Keratinocyte (primary cell): ENCODE results near the gene SH2D4B. TPM values are rescaled to one million over a fixed set of nuclear protein-coding genes. Genes with fewer than 3 reads are reported as not detected.

Experiments used
- DNase-seq: peaks from one replicate; pipeline ENCODE4 v3.0.0-alpha.2; 2011; ENCODE audit warnings: low read depth, missing footprints, low spot score
- FAIRE-seq: peaks from 2 replicates; lab custom pipeline; 2011; peaks lifted over from hg19 to GRCh38; lab: Jason Lieb, UNC
- H2AFZ ChIP-seq: 2 replicates; pipeline ENCODE4 v1.6.0; 2012; ENCODE audit warnings: low read length, control low read depth, inconsistent platforms; ENCODE audit not compliant: control insufficient read depth
- H3K27ac ChIP-seq: 2 replicates; pipeline ENCODE4 v1.5.1; 2011; ENCODE audit warnings: low read length; ENCODE audit not compliant: control insufficient read depth, insufficient read depth
- H3K27me3 ChIP-seq: 3 replicates; pipeline ENCODE4 v1.6.0; 2011; ENCODE audit warnings: low read length; ENCODE audit not compliant: control insufficient read depth, insufficient read depth; ENCODE audit errors: extremely low read depth
- H3K36me3 ChIP-seq, 2 experiments: 2 replicates in 1 of 2; 3 replicates in 1 of 2; pipeline ENCODE4 v1.5.1; 2011; ENCODE audit warnings: low read length in 2 of 2, mild to moderate bottlenecking in 1 of 2; ENCODE audit not compliant: control insufficient read depth in 2 of 2, insufficient read depth in 2 of 2; ENCODE audit errors: extremely low read depth in 1 of 2
- H3K4me1 ChIP-seq: 3 replicates; pipeline ENCODE4 v1.5.1; 2011; ENCODE audit warnings: low read length; ENCODE audit not compliant: control insufficient read depth, insufficient read depth; ENCODE audit errors: extremely low read depth
- H3K4me2 ChIP-seq: 3 replicates; pipeline ENCODE4 v1.6.0; 2011; ENCODE audit warnings: low read depth, low read length; ENCODE audit not compliant: control insufficient read depth, insufficient read depth; ENCODE audit errors: extremely low read depth
- H3K4me3 ChIP-seq, 3 experiments: fragments of 200-600 bp in 1 of 3; sonication (generic) in 1 of 3; 2 replicates in 2 of 3; 3 replicates in 1 of 3; pipeline ENCODE4 v1.5.1; 2011 to 2016; ENCODE audit warnings: low read length in 3 of 3, mild to moderate bottlenecking in 3 of 3, control low read depth in 2 of 3, inconsistent platforms in 1 of 3, low read depth in 1 of 3, mixed read lengths in 1 of 3, mixed run types in 1 of 3, moderate library complexity in 1 of 3; ENCODE audit not compliant: control insufficient read depth in 2 of 3, insufficient read depth in 2 of 3; ENCODE audit errors: extremely low read depth in 1 of 3
- H3K79me2 ChIP-seq: 2 replicates; pipeline ENCODE4 v1.6.0; 2012; ENCODE audit warnings: low read length; ENCODE audit not compliant: control insufficient read depth, insufficient read depth
- H3K9ac ChIP-seq: 3 replicates; pipeline ENCODE4 v1.6.0; 2011; ENCODE audit warnings: low read length; ENCODE audit not compliant: control insufficient read depth, insufficient read depth; ENCODE audit errors: extremely low read depth
- H3K9me1 ChIP-seq: 3 replicates; pipeline ENCODE4 v1.6.0; 2011; ENCODE audit warnings: low read length; ENCODE audit not compliant: control insufficient read depth, insufficient read depth; ENCODE audit errors: extremely low read depth
- H3K9me3 ChIP-seq: 2 replicates; pipeline ENCODE4 v1.5.1; 2012; ENCODE audit warnings: low read depth, low read length; ENCODE audit not compliant: control insufficient read depth
- H4K20me1 ChIP-seq: 3 replicates; pipeline ENCODE4 v1.6.0; 2011; ENCODE audit warnings: low read length; ENCODE audit not compliant: control insufficient read depth, insufficient read depth; ENCODE audit errors: extremely low read depth
- CTCF ChIP-seq, 3 experiments: IDR thresholded peaks in 1 of 3; conservative IDR thresholded peaks in 1 of 3; optimal IDR thresholded peaks in 1 of 3; 2 replicates in 2 of 3; 3 replicates in 1 of 3; pipeline versions ENCODE3 to v1.5.1; 2011; ENCODE audit warnings: low read length in 3 of 3, mild to moderate bottlenecking in 3 of 3, moderate library complexity in 2 of 3, control low read depth in 1 of 3, inconsistent platforms in 1 of 3; ENCODE audit not compliant: insufficient read depth in 2 of 3; ENCODE audit errors: extremely low read depth in 1 of 3
- EZH2 ChIP-seq: IDR thresholded peaks from one replicate; pipeline ENCODE4 v1.6.1; 2012; ENCODE audit warnings: inconsistent platforms, mild to moderate bottlenecking, low read length, moderate library complexity
- dilution Hi-C: fragments of 300-500 bp; cut with MboI; formaldehyde crosslinking; loops from one replicate; pipeline ENCODE4 v1.7.0; 2020; ENCODE audit warnings: low sequenced_read_pairs; ENCODE audit not compliant: extremely low pct_ligation_motif_present
- polyA plus RNA-seq, 5 experiments: library from polyadenylated mRNA; depleted of rRNA in 3 of 5; stranded (reverse) in 3 of 5; stranded (forward) in 1 of 5; unstranded in 1 of 5; fragments of >200 nt; gene quantifications; 1 replicate in 1 of 5; 2 replicates in 3 of 5; 3 replicates in 1 of 5; pipeline versions ENCODE4 v1.2.1 to v1.2.3, GENCODE V29; 2011 to 2012; ENCODE audit warnings: missing spikeins in 2 of 5, low read depth in 1 of 5, low replicate concordance in 1 of 5

SH2D4B gene
- polyA plus RNA-seq, 1 donor (not counting 4 experiments of a cell fraction or from before 2014, with no cell fraction given): 0.22 TPM

GRCh38 chr10:80685355-80685754, 147.7 kb downstream of the SH2D4B start:
- Histone ChIP-seq H3K9me1 (no peaks in the 10 kb centered on the region), H3K27me3 (no peaks in the 10 kb centered on the region), H3K79me2 (no peaks in the 10 kb centered on the region), H3K9ac (no peak overlapping the region), H3K9me3 (no peaks in the 10 kb centered on the region), H4K20me1 (no peaks in the 10 kb centered on the region), H3K4me3 (no peak overlapping the region), H3K36me3 (no peaks in the 10 kb centered on the region), H3K4me2 (no peak overlapping the region), H2AFZ (no peak overlapping the region), H3K4me1 (no peaks in the 10 kb centered on the region), H3K27ac (no peak overlapping the region)
- dilution Hi-C loops: no loop called here
- FAIRE-seq: no peak
- TF ChIP-seq EZH2 (no peak), CTCF (optimal IDR thresholded peaks at IDR 0.05 in 1 of 3, IDR thresholded peaks at IDR 0.05 in 1 of 3, conservative IDR thresholded peaks at IDR 0.05 in 1 of 3; ENCODE audit: extremely low read depth in 1 of 3, insufficient read depth in 2 of 3, low read length in 3 of 3) (no peak)
- DNase-seq: no peak

GRCh38 chr10:80686734-80687475, 149.2 kb downstream of the SH2D4B start:
- FAIRE-seq (no peak), DNase-seq (no peak)
- Histone ChIP-seq H3K4me3 (no peak overlapping the region), H3K4me2 (no peak overlapping the region), H3K9me3 (no peaks in the 10 kb centered on the region), H2AFZ (no peak overlapping the region), H4K20me1 (no peaks in the 10 kb centered on the region), H3K9me1 (no peaks in the 10 kb centered on the region), H3K27ac (no peak overlapping the region), H3K36me3 (no peaks in the 10 kb centered on the region), H3K27me3 (no peaks in the 10 kb centered on the region), H3K79me2 (no peaks in the 10 kb centered on the region), H3K9ac (no peak overlapping the region), H3K4me1 (no peaks in the 10 kb centered on the region)
- dilution Hi-C loops: no loop called here
- TF ChIP-seq EZH2 (no peak), CTCF (optimal IDR thresholded peaks at IDR 0.05 in 1 of 3, IDR thresholded peaks at IDR 0.05 in 1 of 3, conservative IDR thresholded peaks at IDR 0.05 in 1 of 3; ENCODE audit: extremely low read depth in 1 of 3, insufficient read depth in 2 of 3, low read length in 3 of 3) (no peak)
